DND-41 (cell line): ENCODE measurements around the gene TUBA3C.

Experiments used
- ATAC-seq: fragments of 200-7000 bp; cut with Tn5 transposase; 3 replicates; pipeline ENCODE4 v1.9.1; 2021; ENCODE audit warnings: low read depth; ENCODE audit not compliant: insufficient read depth
- DNase-seq: peaks from one replicate; pipeline ENCODE4 v3.0.0-alpha.2; 2020
- H2AFZ ChIP-seq: 2 replicates; pipeline ENCODE4 v1.6.0; 2012; ENCODE audit warnings: low read depth, low read length
- H3K27ac ChIP-seq: 2 replicates; pipeline ENCODE4 v1.5.1; 2012; ENCODE audit warnings: low read length, inconsistent platforms
- H3K27me3 ChIP-seq: fragments of 200-600 bp; sonication (generic); 2 replicates; pipeline ENCODE4 v1.6.0; 2012; ENCODE audit warnings: low read length, mild to moderate bottlenecking, inconsistent platforms; ENCODE audit not compliant: insufficient read depth, poor library complexity
- H3K36me3 ChIP-seq: 2 replicates; pipeline ENCODE4 v1.5.1; 2012; ENCODE audit warnings: low read length, inconsistent platforms; ENCODE audit not compliant: insufficient read depth
- H3K4me1 ChIP-seq: 2 replicates; pipeline ENCODE4 v1.5.1; 2012; ENCODE audit warnings: mild to moderate bottlenecking, low read length; ENCODE audit not compliant: insufficient read depth
- H3K4me2 ChIP-seq: 2 replicates; pipeline ENCODE4 v1.6.0; 2012; ENCODE audit warnings: mild to moderate bottlenecking, moderate library complexity, low read length, inconsistent platforms; ENCODE audit not compliant: insufficient read depth
- H3K4me3 ChIP-seq, 2 experiments: fragments of 200-600 bp in 1 of 2; shearing (Covaris generic) in 1 of 2; 2 replicates each; pipeline ENCODE4 v1.5.1; 2012 to 2016; ENCODE audit warnings: inconsistent platforms in 2 of 2, low read length in 2 of 2, mild to moderate bottlenecking in 2 of 2, low read depth in 1 of 2, moderate library complexity in 1 of 2
- H3K79me2 ChIP-seq: 2 replicates; pipeline ENCODE4 v1.6.0; 2012; ENCODE audit warnings: low read length, inconsistent platforms; ENCODE audit not compliant: insufficient read depth
- H3K9ac ChIP-seq: 2 replicates; pipeline ENCODE4 v1.6.0; 2012; ENCODE audit warnings: low read depth, mild to moderate bottlenecking, inconsistent platforms, low read length, moderate library complexity
- H3K9me3 ChIP-seq: 2 replicates; pipeline ENCODE4 v1.5.1; 2012; ENCODE audit warnings: low read length, moderate library complexity, mild to moderate bottlenecking, inconsistent platforms; ENCODE audit not compliant: insufficient read depth, severe bottlenecking
- H4K20me1 ChIP-seq: 2 replicates; pipeline ENCODE4 v1.6.0; 2012; ENCODE audit warnings: low read length; ENCODE audit not compliant: insufficient read depth
- CTCF ChIP-seq: IDR thresholded peaks from 2 replicates; pipeline ENCODE4 v1.5.1; 2012; ENCODE audit warnings: borderline replicate concordance, low read length, moderate library complexity, mild to moderate bottlenecking; ENCODE audit not compliant: poor library complexity, severe bottlenecking; ENCODE audit errors: extremely low read depth
- EZH2 ChIP-seq: IDR thresholded peaks from 3 replicates; pipeline ENCODE4 v1.6.1; 2012; ENCODE audit warnings: borderline replicate concordance, low read depth, mild to moderate bottlenecking, moderate library complexity, low read length, inconsistent platforms; ENCODE audit not compliant: severe bottlenecking

Gene TUBA3C

GRCh38 chr13:19150712-19151228 lies 30.9 kb downstream of the TUBA3C start:
- no peaks in the 10 kb centered on the region for H3K4me1 ChIP-seq
- no peaks in the 10 kb centered on the region for H4K20me1 ChIP-seq
- H3K27me3 ChIP-seq: no peaks in the 10 kb centered on the region
- DNase-seq (no peak), ATAC-seq (no peak)
- H3K79me2 ChIP-seq: no peaks in the 10 kb centered on the region
- no peaks in the 10 kb centered on the region for H3K36me3 ChIP-seq
- H3K9ac ChIP-seq: no peak overlapping the region
- H3K4me3 ChIP-seq: no peak overlapping the region
- no peak overlapping the region for H2AFZ ChIP-seq
- H3K9me3 ChIP-seq: peaks cover 21% of the 10 kb centered on the region
- no peak overlapping the region for H3K27ac ChIP-seq
- H3K4me2 ChIP-seq: no peak overlapping the region
- TF ChIP-seq CTCF: no peak
- no peak for TF ChIP-seq EZH2

- no peaks in the 10 kb centered on the region for H3K27me3 ChIP-seq
- no peak overlapping the region for H3K4me2 ChIP-seq
- H4K20me1 ChIP-seq: no peaks in the 10 kb centered on the region
- DNase-seq (no peak), ATAC-seq (no peak)
- H2AFZ ChIP-seq: no peak overlapping the region
- no peaks in the 10 kb centered on the region for H3K36me3 ChIP-seq
- no peaks in the 10 kb centered on the region for H3K4me1 ChIP-seq
- no peaks in the 10 kb centered on the region for H3K79me2 ChIP-seq
- TF ChIP-seq EZH2: no peak
- no peak for TF ChIP-seq CTCF
- no peak overlapping the region for H3K4me3 ChIP-seq
- no peak overlapping the region for H3K27ac ChIP-seq
- peaks cover 21% of the 10 kb centered on the region for H3K9me3 ChIP-seq
- H3K9ac ChIP-seq: no peak overlapping the region
Observed at GRCh38 chr13:19150226-19150625, 31.4 kb downstream of the TUBA3C start.

GRCh38 chr13:19148561-19148960 lies 33.1 kb downstream of the TUBA3C start:
- TF ChIP-seq CTCF (no peak), EZH2 (no peak)
- no peak overlapping the region for H3K4me3 ChIP-seq
- DNase-seq: no peak
- no peaks in the 10 kb centered on the region for H4K20me1 ChIP-seq
- no peaks in the 10 kb centered on the region for H3K4me1 ChIP-seq
- H2AFZ ChIP-seq: no peak overlapping the region
- H3K36me3 ChIP-seq: no peaks in the 10 kb centered on the region
- ATAC-seq: no peak
- H3K27me3 ChIP-seq: no peaks in the 10 kb centered on the region
- H3K4me2 ChIP-seq: no peak overlapping the region
- H3K79me2 ChIP-seq: no peaks in the 10 kb centered on the region
- peaks cover 6% of the 10 kb centered on the region for H3K9me3 ChIP-seq
- H3K27ac ChIP-seq: no peak overlapping the region
- H3K9ac ChIP-seq: no peak overlapping the region
